Stimulated activated CD8-positive, alpha-beta memory T cell treated with anti-CD3 and anti-CD28 coated beads, Interleukin-15, amount 100 ng/mL, for 4 hours (primary cell): Measurements from ENCODE around the gene DOCK2.
"Not testable (repeated sequence)": the region's sequence is repeated elsewhere in the genome, so short reads cannot be mapped to it uniquely, and the experiment has no call there.

Experiments
- DNase-seq, 2 donors: peaks; one replicate each; pipeline ENCODE4 v3.0.0-alpha.2; 2020; ENCODE audit warnings: low read depth in 2 of 2

Gene DOCK2

DNA sequence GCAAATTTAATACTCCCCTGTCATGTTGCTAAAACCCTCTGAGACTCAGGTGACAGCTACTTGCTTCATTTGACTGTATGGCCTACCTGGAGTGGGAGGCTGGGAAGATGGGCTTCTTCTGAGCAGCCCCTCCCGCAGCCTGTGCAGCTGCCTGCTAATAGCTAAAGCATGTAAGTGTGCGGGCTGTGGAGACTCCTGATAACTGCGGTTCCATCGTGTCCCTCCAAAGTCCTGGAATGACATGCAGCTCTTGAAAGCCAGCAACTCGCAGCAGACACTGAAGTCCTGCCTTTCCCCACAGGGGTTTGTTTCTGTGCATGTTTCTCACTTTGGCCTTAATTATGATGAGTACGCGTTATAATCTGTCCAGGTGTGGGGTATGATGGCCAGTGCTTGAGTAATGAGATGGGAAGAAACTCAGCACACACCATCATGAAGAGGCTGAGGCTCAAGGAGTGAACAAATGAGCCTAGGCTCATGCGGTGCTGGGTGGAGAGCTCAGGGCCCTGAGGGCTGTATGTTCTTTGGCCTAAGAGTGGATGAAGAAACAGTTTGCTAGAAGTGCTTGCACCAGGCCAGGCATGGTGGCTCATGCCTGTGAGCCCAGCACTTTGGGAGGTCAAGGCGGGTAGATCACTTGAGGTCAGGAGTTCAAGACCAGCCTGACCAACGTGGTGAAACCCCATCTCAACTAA is 119.1 kb downstream of the DOCK2 start:
- DNase-seq, result no peak

DNA sequence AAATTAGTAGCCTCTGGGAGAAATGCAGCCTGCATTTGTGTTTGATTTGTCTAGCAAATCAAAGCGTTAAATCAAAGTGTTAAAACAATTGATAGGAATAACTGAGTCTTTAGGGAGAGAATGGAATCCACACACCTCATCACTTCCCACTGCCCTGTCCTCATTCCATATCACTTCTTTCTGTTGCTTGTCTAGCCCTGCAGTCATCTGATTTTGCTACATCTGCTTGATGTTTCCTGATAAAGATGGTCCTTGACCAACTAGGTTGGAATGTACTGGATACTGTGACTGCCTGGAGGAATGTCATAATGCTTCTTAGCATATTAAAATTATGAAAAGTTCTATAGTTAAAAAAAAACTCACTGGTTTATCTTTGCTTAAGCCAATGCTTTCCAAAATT is 119.9 kb downstream of the DOCK2 start:
- no peak for DNase-seq

DNA sequence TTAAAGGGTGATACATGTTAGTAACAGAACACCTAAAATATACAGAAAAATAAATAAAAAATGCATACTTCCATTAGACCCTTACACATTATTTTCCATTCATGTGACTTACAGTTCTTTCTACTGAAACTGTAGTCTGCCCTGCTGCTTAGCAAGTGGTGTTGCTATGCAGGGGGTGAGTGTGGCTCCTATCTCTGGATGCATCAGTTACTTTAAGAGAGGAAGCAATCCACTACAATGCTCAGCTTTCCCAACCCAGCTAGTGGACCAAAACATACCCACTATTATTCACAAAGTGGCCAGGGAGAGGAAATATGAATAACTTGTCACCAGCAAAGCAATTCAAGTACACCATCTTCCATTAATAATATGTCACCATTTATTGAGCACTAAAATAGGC is 121.8 kb downstream of the DOCK2 start:
- no peak for DNase-seq

DNA sequence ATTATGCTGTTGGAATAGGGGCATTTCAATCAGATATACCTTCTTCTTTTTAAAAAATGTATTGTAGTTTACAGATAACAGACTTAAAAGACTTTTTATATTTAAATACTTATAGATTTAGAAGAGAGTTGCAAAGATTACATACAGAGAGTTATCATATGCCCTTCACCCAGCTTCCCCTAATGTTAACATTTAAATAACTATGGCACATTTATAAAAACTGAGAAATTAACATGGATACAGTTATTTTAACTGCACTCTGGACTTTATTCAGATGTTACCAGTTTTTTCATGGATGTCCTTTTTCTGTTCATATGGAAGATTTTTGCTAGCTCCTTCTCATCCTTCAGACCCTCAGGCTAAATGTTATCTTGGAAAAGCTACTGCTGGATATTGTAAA is 123.2 kb downstream of the DOCK2 start:
- no peak for DNase-seq

DNA sequence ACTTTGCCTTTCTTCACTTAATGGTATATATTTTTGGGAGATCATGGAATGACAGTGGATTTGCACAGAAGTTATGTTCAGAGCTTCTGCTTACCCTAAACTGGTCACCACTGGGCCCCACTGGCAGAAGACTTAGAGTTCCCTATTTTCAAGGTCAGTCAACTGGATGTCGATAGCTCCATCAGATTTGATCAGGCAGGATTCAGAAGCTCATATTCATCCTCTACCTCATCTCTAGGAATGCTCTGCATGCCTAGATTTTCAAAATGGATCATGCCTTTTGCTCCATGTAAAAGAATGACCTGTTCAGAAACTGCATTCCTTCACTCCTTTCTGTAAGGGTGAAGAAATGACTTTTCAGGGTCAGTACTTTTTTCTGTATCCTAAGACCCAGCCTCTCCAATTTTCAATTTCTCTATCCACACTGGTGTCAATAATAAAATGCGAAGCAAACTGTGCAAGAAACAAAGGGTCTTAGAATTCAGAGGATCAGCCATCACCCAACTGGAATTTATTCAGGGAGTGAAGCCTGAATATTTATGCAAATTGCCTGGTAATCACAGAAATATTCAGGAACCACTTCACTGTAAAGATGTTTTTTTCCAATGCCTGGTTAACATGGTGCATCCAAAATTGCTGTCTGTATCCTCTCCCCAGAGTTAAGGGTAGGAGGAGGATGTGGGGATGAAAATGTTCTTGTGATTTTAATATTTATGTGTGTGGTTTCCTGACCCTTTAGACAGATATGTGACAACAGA is 125.4 kb downstream of the DOCK2 start:
- DNase-seq, result no peak

DNA sequence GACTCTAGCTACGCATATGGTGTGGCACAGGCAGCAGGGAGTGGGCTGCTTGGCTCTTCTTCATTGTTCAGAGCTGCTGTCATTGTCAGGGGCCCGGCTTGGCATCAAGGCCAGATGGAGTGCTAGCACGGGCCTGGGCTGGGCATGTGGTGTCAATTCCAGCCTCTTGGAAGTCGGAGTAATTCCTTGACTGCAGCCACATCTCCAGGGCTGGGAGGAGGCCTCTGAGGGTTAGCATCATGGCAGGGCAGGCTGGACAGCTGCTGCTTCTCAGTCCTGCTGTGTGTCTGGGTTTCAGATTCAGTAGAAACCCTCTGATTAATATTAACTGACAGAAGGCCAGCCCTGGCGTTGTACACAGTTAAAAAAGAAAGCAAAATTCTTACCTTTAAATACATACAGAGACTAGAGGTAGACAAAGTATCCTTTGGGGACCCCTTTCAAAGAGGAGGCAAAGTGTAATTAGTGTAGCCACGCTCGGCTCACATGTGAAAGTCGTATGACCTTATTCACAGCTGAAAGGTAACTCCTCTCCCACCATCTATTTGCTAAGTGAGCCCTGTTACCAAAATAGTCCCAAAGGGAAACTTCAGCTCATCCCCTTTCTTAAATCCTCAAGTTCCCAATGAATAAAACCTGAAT is 126.4 kb downstream of the DOCK2 start:
- no peak for DNase-seq

DNA sequence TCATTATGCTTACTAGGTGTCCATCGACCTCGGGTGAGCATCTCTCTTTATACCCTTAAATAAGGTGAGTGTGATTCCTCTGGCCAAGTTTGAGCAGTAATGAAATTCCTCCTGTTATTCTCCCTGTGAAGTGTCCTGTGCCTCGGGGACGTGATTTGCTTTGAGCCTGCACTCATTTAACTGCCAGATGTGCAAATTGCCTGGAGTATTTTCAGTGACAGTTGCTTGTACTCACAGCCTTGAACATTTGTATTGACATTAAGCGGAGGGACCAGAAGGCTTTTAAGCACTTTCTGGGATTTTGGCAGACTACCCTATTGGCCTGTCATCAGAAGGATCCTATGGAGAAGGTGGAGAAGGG is 126.9 kb downstream of the DOCK2 start:
- no peak for DNase-seq

DNA sequence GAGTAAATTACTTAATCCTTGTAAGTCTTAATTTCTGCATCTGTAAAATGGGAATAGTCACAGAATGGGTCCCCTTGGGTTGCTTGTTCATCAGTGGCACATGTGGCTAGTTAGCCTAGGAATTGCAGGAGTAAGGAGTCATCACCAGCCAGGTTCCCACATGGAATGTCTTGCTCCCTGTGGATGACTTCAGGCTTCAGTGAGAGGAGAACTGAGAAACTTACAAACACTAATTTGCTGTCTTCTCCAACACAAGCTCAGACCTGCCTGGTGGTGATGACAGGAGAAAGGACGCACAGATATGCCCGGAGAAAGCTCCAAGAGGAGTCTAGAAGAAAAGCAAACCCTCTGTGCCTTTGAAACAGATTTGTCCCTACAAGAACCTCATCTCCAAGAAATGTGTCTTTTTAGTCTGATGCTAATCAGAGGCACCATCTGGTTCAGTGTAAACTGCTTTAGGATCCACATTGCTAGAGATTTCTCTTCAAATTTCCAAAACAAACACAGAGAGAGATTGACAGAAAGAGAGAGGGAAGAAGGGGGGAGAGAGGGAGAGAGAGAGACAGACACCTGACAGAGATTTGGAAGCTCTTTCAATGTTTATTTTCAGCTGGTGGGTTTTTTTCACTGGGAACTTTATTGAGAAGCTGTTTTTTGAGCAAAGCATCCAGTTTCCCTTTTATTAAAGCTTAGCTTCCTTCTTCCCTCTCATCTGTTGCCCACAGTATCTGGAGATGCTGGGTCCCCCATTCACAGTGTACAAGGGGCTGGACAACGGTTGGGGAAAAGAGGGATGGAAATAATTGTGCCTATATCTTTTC is 128.3 kb downstream of the DOCK2 start:
- no peak for DNase-seq

DNA sequence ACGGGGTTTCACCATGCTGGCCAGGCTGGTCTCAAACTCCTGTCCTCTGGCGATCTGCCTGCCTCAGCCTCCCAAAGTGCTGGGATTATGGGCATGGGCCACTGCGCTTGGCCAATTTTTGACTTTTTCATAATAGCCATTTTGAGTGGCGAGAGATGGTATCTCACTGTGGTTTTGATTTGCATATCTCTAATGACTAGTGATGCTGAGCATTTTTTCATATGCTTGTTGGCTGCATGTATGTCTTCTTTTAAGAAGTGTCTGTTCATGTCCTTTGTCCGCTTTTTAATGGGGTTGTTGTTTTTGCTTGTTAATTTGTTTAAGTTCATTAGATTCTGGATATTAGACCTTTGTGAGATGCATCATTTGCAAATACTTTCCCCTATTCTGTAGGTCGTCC is 129.9 kb downstream of the DOCK2 start:
- not testable (repeated sequence) for DNase-seq

DNA sequence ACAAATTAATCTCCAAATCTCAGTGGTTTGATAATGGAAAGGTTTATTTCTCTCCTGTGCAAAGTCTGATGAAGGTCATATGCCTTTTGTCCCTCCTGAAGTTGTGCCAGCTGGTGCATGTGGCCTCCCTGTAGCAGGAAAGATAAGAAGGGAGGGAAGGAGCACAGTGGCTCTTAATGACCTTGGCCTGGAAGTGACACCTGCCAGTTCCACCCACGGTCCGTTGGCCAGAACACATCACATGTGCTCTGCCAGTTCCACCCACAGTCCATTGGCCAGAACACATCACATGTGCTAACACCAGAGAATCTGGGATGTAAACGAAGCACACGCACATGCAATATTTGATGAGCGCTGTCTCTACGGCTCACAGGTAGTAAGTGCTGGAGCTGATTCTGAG is 130.9 kb downstream of the DOCK2 start:
- no peak for DNase-seq

DNA sequence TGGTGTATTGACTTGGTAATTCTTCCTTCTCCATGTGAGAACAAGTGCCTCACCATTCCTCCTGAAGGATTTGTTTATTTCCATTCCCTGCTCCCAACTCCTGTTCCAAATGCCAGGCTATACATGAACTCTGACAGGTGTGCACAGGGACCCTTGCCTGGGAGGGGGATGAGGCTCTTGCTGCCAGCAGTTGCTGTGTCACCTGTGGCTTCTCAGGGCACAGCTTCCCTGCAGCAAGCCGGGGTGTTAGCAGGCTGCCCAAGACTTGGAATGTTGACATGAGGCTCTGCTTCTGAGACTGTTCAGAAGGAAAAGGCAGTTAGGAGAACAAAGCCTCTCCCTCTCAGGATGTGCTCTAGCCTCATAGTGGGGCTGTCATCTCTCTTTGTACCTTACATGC is 131.3 kb downstream of the DOCK2 start:
- no peak for DNase-seq

DNA sequence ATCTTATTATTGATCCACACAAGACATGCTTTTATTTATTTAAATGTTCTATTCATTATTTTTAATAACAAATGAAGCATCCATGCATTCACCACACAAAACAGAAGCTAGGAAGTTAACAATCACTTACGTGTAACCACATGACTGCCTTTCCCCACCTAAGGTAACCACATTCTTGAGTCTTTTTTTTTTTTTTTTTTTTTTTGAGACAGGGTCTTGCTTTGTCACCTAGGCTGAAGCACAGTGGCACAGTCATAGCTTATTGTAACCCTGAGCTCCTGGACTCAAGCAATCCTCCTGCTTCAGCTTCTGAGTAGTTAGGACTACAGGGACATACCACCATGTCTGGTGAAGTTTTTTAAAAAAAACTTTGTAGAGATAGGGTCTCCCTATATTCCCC is 133.0 kb downstream of the DOCK2 start:
- no peak for DNase-seq

DNA sequence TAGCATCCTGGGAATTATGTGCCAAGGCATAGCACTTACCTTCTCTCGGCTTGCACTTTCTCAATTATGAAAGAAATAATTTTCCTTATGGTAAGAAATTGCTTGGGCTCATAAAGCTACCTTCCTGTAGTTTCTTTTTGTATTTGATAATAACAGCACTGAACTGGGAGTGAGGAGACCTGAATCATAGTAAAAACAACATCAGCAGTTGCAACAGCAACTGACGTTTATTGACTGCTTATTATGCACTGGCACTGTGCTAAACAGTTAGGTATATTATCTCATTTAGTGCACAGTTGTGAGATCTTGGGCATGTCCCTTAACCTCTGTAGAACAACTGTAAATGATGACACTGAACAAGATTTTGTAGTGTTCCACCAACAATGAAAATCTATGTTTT is 135.2 kb downstream of the DOCK2 start:
- DNase-seq, result no peak

DNA sequence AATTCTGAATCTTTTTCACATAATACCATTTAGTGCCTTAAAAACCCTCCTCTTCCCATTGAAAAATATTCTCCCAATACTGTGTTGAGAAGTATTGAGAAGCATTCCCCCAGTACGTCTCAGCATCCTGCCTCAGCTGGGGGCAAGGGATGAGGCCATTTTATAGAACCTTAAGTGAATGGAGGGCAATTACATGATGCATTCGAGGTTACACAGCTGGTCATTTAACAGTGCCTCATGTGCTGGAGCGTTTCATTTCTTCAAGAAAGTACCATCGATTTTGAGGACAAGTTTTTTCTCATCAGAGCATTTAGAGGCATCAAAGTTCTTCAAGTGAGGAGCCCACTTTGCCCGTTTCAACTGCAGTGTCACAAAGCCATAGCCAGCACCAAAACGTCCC is 135.6 kb downstream of the DOCK2 start:
- DNase-seq, result no peak

DNA sequence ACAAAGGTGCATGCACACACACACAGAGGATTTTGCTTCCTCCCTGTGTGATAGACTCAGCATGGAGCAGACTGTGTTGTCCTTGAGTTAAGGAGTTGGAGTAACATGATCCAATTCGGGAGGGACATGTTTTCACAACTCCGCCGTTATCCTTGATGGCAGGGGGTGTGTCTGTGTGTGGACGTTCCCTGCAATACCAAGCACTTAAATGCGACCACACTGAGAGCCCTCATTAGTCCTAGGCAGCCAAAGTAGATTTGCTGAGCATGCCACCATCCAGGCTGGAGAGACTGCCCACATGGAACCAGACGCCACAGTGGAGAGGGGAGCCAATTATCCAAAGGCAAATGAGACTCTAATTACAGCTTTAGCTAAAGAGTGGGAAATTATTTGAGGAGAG is 140.1 kb downstream of the DOCK2 start:
- DNase-seq, result no peak

DNA sequence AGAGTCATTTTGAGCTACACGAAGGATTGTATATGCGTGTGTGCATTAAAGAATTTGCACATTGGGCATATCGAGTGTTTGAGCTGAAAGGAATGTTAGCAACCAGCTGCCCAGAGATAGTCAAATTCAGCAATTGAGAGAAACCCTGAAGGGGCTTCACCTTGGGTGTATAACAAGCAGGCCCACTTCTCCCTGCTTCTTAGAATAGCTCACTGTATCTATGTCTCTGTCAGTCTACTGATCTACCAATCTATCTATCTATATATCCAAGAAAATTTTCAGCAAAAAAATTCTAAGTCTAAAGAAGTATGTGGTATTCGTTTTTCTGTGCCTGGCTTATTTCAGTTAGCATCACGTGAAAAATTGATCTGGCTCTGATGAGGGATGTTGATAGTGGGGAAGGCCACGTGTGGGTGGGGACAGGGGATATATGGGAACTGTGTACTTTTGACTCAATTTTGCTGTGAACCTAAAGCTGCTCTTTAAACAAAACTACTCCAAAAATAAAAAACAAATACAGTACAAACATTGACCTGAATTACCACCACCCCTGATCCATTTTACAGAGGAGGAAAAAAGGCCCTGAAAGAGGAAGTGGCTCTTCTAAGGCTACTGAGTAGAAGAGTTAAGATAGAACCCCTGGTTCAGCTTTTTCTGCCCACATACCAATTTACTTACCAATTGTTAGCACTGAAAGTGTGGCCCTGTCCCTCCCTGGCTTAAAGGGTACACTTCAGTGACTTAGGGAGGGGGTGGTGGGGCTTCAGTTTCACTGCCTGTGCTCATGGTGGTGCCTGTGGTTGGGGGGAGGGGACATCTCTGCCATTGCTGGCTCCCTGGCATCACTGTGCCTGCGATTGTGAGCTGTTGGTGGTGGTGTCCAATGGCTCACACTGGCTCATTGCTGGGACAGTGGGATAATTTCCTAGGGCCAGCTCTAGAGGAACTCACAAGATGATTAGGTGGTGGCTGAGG is 141.8 kb downstream of the DOCK2 start:
- DNase-seq, result no peak

DNA sequence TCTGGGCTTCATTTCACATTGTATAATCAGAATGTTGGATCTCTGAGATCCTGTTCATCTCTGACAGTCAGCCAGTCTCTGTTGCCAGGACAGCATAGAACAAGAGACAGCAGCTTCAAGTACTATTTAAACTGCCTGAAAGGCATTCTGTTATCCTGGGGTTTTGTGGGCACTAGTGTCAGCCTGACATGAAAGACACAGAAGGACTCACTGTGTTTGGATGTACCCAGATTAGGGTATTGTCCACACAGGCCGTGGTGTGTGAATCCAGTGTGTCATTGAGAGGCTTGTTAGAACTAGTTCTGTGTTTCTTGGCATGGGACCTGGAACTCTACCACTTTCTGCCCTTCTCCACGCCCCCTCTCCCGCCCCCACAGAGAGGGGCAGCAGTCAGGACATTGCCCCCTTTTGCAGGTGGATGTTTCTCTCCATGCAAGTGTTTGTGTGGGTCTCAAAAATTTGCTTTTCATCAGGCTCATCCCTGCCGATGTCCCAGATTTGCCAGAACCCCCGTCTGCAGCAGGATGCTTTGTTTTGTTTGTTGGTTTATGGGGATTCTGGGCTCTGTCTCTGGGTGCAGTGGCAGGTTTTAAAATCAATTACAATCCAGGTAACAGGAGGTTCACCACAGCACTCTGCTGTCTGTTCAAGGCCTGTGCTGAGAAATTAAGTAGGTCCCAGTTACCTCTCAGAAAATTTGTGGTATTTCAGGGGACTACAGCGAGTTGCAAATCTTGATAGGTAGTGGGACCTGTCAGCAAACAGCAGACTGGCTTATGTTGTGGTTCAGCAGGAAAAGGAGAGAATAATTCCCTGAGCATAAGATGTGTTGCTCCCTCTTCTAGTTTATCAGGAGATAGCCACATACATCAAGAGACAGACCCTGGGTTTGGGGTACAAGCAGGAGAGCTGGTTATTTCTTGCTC is 144.6 kb downstream of the DOCK2 start:
- no peak for DNase-seq

DNA sequence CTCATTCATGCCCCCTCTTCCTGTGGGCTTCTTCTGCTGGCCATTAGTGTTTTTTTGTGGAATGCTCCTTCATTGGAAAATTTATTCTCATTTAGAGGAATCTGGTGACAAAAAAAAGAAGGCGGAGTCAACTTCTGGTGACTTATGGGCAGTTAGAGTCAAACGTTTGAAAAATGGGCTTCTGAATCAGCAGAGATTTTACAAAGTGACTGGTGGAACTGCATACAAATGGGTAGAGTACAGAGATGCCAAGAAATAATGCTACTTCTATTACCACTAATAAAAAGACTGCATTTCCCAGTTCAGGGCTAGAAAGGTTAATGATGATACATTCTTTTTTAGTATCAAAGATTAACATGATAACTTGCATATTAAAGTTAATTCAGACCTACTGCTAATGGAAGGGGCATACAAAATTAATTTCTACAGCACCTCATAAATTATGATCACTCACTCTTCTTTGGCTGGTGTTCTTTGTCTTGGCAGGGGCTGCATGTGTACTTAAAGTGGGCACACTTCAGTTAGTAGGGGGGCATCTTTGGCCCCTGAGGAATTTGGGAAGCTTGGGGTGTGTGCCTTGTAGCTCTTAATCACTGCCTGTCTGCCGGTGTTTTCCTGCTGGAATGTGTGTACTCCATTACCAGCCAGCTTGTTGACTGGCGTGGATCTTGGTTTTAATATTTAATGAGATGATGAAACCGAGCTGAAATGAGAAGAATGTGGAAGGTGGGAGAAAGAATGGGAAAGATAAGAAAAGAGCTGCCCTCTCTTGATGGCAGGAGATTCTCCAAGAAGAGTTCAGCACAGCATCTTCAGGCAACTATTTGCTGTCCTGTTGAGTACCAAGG is 148.9 kb downstream of the DOCK2 start:
- DNase-seq, result no peak

DNA sequence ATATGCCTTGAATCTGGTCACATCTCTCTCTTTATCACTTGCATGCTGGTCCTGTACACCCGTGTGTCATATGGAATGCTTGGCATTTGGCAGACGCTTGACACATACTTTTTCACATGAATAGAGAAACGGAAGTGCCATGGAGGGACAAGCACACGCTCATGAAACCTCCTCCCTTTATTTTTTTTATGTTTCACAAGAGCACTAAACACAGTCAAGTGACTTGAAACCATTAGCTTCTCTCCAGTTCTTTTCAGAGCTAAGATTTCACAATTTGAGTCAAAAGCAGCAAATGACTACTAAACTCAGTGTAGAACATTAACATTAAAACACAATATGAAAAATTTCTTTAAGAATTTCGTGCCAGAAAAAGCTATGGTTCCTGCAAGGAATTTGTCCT is 151.1 kb downstream of the DOCK2 start:
- no peak for DNase-seq
